Right ventricle myocardium inferior (tissue), 1 donor: Measurements from ENCODE around the gene MRPS6. TPM values are rescaled to one million over a fixed set of nuclear protein-coding genes. Genes with fewer than 3 reads are reported as not detected.

ENCODE experiments used
- ATAC-seq: fragments of 200-7000 bp; cut with Tn5 transposase; one replicate; pipeline ENCODE4 v1.9.1; 2020; ENCODE audit warnings: mild to moderate bottlenecking, moderate library complexity
- DNase-seq: peaks from one replicate; pipeline ENCODE4 v3.0.0; 2021; ENCODE audit errors: missing footprints
- intact Hi-C: fragments of 100-400 bp; cut with DNase I; formaldehyde crosslinking; loops from one replicate; pipeline ENCODE4 v1.11.0; 2022
- total RNA-seq: library from RNA; stranded (reverse); fragmentation: NEBNext Ultra II Directional; extraction: Animal tissue kit (Norgen Biotek cat#: 25700); gene quantifications from one replicate; pipeline ENCODE4 v1.2.1, GENCODE V29; 2021
- donor health status: DM: no; HTN: yes; CAD: no; lungs with severe emphysema.

The MRPS6 gene
- total RNA-seq, 1 donor from 2014 or later: 72.2 TPM

DNA sequence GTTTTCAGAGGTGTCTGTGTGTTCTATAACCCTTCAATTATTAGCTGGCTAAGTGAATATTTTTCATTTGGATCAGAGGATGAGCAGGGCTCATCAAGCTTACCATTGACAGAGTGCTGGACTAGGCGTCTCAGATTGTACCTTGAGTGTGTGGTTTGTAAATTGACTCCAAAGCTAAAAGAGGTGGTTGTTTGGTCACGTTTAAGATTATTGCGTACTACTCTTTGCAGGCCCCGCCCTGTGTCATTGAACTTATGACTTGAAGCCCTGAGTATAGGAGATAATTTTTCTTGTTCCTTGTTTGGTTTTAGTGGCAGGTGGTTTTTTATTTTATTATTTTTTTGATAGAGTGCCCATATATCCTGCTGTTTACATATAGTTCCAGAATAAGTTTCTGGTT, 17.7 kb downstream of the MRPS6 start:
- ATAC-seq (no peak), DNase-seq (no peak)
- intact Hi-C loops: no loop called here

- no peak for DNase-seq
- no peak for ATAC-seq
- intact Hi-C loops: no loop called here
Observed at GRCh38 chr21:34091607-34092006, 18.2 kb downstream of the MRPS6 start.

DNA sequence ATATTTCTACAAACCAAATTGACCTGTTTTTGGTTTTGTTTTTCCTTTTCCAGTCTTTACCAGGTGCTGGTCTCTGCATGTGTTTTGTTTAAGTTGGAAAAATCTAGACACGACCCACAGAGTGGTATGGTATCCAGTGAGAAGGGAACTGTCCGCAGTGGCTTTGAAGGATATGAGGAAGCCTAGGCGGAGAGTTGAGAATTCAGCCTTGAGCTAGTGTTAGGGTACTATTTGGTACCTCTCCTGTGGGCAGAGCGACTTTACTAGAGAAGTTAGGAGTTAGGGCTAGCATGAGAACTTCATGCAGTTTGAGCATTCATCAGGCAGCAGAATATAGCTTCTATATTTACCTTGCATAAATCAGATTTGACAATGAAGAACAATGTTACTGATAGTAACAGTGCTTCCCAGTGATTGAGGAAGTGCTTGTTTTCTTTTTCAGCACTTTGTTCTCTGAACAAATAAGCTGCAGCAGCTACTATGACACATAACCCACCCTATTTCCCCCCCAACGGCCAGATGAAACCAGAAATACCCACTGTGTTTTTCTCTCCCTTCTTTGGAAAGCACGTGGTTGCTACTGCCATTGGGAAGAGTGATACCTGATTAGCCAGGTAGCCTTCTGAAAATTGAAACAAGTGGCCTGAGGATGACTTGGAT, 19.0 kb downstream of the MRPS6 start:
- ATAC-seq: no peak
- no peak for DNase-seq
- intact Hi-C loops: no loop called here

- intact Hi-C loops: no loop called here
- DNase-seq (no peak), ATAC-seq (no peak)
Observed at GRCh38 chr21:34093083-34093482, 19.7 kb downstream of the MRPS6 start.

GRCh38 chr21:34094949-34095348, 21.6 kb downstream of the MRPS6 start:
- intact Hi-C loops: no loop called here
- DNase-seq (no peak), ATAC-seq (no peak)

DNA sequence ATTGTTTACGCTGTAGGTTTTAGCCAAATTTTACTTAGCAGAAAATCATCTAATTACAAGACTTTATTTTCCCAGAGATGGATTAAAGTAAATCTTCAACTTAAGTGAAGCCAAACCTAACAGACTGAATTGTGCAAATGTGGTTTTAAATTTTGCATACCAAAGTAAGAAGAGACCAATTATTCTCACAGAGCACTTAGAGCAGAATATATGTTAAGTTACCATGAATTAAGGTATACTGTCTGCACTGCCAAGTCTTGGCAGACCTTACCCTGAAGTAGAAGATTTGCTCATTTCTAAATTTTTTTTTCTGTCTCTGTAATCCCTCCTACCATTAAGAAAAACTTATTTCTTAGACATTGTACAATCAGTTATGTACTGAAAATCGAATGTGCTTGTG, 24.1 kb downstream of the MRPS6 start:
- DNase-seq (no peak), ATAC-seq (no peak)
- intact Hi-C loops: no loop called here

GRCh38 chr21:34100337-34100736, 27.0 kb downstream of the MRPS6 start:
- intact Hi-C loops: no loop called here
- DNase-seq: no peak
- no peak for ATAC-seq

DNA sequence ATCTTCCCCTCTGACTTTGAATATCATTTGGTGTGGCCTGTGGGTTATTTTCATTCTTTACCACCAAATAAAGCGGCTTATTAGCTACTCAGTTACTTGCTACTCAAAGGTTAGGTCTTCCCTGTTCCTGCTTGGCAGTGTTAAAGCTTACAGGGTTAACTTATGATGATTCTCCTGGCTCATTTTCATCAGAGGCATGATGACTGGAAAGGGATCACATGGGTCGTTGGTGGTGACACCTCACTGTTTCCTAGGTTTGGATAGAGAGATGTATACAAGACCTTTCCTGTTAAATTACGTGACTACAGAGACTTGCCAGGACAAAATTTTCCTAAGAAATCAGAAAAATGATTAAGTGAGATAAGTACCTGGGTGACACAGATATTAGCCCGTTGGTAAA, 27.4 kb downstream of the MRPS6 start:
- intact Hi-C loops: no loop called here
- DNase-seq (no peak), ATAC-seq (no peak)

DNA sequence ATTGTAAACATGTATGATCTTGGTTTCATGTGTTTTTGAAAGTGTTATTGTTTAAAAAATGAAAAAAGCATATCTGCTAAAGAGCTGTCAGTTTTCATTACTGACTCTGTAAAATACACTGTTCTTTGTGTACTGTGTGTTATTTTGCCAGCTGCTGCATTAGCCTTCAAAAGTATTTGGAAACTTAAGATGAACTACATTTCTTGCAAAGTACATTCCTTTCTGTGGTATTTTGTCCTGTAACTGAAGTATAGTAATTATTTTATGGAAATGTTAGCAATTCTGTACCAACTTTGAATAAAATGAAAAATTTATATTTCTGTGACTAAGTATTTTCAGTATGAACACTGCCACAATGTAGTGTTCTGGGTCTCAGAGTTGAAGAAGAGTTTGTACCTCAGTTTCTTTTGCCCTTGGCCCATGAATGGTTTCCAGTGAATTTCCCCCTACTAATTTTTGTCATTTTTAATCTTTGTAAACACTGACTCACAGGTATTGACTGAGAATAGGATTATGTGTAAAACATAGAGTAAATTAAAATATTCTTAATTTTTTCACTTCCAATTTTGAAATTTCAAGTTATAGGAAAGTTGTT, 32.7 kb downstream of the MRPS6 start:
- ATAC-seq: no peak
- intact Hi-C loops: no loop called here
- DNase-seq: no peak

DNA sequence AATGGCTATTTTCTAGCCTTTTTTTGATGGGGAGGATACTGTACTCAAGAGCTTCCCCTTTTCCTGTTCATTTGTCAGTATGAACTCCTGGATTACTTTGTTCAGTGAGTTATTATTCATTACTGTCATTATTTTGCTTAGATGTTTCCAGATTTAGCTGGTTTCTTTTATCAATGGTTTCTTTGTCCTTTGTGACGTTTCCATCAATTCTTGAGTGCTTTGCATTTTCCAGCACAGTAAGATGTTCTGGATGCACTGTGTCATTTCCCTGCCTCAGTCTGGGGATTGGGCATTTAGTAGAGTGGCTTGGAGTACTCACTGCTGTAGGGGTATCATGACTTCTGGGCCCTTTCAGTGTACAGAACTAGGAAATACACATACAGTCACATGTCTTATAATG, 34.2 kb downstream of the MRPS6 start:
- DNase-seq (no peak), ATAC-seq (no peak)
- intact Hi-C loops: no loop called here

DNA sequence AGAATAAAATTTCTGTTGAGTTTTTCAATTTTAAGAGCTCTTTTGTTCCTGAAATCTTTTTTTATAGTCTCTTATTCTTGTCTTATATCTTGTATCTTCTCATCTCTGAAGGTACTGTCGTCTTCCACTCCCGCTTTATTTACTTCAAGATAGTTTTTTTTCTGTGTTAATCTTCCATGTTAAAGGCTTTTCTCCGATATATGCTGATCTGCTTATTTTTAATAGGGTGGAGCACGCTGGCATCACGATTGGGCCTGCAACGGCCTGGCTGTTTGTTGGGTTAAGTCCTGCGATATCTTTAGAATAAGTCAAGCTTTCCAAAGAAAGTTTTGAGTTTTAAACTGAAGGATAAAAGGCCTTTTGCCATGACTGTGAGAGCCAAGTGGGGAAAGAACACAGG, 35.7 kb downstream of the MRPS6 start:
- DNase-seq: no peak
- ATAC-seq: no peak
- intact Hi-C loops: no loop called here

DNA sequence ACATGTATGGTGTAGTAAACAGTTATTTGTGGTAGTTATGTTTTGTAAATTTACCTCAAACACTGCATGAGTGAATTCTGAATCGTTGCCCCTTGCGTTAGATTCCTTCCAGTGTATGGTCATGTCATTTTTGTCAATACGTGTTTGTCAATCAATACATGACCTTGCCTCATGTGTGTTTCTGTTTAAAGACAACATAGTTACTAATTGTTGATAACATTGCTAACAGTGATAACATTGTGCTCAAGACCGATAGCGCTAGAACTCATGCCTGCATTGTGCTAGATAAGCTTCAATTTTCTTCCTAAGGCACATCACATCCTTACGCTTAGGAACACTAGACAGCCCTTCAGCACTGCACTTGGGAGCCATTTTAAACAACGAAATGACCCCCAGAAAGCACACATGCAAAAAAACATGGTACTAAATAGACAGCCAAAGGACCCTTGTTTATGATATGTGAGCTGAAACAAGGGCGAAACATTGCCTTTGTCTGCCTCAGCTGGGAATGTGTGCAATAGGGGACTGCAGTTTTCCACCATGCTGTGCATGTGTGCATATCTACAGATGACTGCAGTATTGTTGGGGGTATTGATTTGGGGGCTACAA, 37.3 kb downstream of the MRPS6 start:
- no peak for DNase-seq
- no peak for ATAC-seq
- intact Hi-C loops: no loop called here

- intact Hi-C loops: no loop called here
- ATAC-seq (no peak), DNase-seq (no peak)
Observed at GRCh38 chr21:34112316-34113033, 39.1 kb downstream of the MRPS6 start.

GRCh38 chr21:34113842-34114241, 40.5 kb downstream of the MRPS6 start:
- intact Hi-C loops: no loop called here
- ATAC-seq (no peak), DNase-seq (no peak)

- ATAC-seq: peak; percentile 63
- intact Hi-C loops: no loop called here
- DNase-seq: no peak
Observed at GRCh38 chr21:34115160-34115559, 41.8 kb downstream of the MRPS6 start.

- intact Hi-C loops: no loop called here
- ATAC-seq (no peak), DNase-seq (no peak)
Observed at GRCh38 chr21:34116569-34116968, 43.2 kb downstream of the MRPS6 start.

DNA sequence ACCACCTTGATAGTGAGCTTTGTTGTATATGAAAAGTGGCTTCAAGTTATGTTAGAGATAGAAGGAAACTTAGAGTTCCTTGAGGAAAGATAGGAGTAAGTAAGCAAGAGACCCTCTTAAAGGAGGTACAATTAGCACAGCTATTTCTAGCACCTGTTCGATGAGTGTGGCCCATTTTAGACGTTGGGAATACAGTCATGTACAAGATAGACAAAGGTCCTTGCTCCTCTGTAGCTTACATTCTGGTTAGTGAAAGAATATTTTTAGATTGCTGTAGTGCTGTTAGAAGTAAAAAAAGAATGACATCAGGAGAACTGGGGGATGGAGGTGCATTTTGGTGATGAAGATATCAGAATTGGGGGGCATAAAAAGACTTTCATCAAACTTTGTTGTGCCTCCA, 47.5 kb downstream of the MRPS6 start:
- DNase-seq (no peak), ATAC-seq (peak; percentile 34)
- intact Hi-C loops: no loop called here

- intact Hi-C loops: no loop called here
- ATAC-seq: no peak
- DNase-seq: no peak
Observed at GRCh38 chr21:34122047-34122446, 48.7 kb downstream of the MRPS6 start.

- intact Hi-C loops: no loop called here
- ATAC-seq: no peak
Observed at GRCh38 chr21:34123609-34124008, 50.2 kb downstream of the MRPS6 start.

GRCh38 chr21:34126269-34126668, 52.9 kb downstream of the MRPS6 start:
- intact Hi-C loops: loop anchor here (5.0 kb wide), 4 partner anchors 49 to 221 kb away; no protein-coding TSS in a partner anchor
- ATAC-seq (no peak), DNase-seq (no peak)

More at GRCh38 chr21:34123609-34124008, 50.2 kb downstream of the MRPS6 start:
- DNase-seq: no peak
